Measurements from ENCODE around the gene SEMA3F. TPM values are rescaled to one million over a fixed set of nuclear protein-coding genes. Genes with fewer than 3 reads are reported as not detected.

SEMA3F gene
- total and polyA plus RNA-seq, 10 of the 15 experiments (the other 5 are each of a cell fraction or from before 2014, with no cell fraction given), result 0.08 to 0.28 (median 0.12) TPM; not detected in 6

DNA sequence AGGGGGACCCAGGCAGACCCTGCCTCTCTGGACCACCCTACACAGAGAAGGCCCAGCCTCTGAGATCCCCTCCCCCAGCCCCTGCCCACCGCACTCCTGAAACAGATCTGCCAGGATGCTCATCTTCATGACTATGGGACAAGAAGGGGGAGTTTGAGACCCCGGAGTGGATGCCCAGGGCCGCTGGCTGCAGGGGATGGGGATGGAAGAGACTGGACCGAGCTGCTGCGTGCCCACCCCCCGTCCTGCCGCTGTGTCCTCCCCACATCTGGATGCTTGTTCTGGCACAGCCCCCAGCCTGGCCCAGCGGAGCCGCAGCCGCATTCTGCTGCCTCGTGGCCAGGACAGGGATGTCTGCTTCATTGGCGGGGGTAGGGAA, 30.3 kb upstream of the SEMA3F start:
- ChIA-PET POLR2A (interaction anchor here (0.6 kb wide), 1 partner anchor 1037 kb away, joined by 3 read pairs; no protein-coding TSS in a partner anchor), SMC1A (ENCODE audit: uncharacterized antibody, unreplicated experiment) (no interaction called here), CTCF (no interaction called here), RAD21 (ENCODE audit: unreplicated experiment) (interaction anchor here (0.6 kb wide), 1 partner anchor 75 kb away, joined by 4 read pairs; no protein-coding TSS in a partner anchor)
- no TSS peak for BruUV-seq (replicated peaks)
- H3K4me2 ChIP-seq (ENCODE audit: control insufficient read depth, insufficient read depth), result no peak overlapping the region
- no peak overlapping the region for H2AFZ ChIP-seq (ENCODE audit: control insufficient read depth, low read depth, low read length)
- intact Hi-C loops (cut with micrococcal nuclease; ENCODE audit: unreplicated experiment), result no loop called here
- H3K27me3 ChIP-seq (replicated peaks in 1 of 2; ENCODE audit: control insufficient read depth in 2 of 2, insufficient read depth in 2 of 2, low read length in 1 of 2), result no peaks in the 10 kb centered on the region
- H3K79me2 ChIP-seq (ENCODE audit: control insufficient read depth, insufficient read depth, low read length), result no peaks in the 10 kb centered on the region
- TF ChIP-seq POLR2A (IDR thresholded peaks at IDR 0.05; ENCODE audit: low read depth, low read length) (0 out of 2 replicates have a peak, but pooled peaks have one; percentile 51), RFX5 (IDR thresholded peaks at IDR 0.05; ENCODE audit: low read depth, low read length) (no peak), ZZZ3 (IDR thresholded peaks at IDR 0.05; ENCODE audit: control insufficient read depth, insufficient read length, low read depth) (no peak)
- TF ChIP-seq, protein P1, sequence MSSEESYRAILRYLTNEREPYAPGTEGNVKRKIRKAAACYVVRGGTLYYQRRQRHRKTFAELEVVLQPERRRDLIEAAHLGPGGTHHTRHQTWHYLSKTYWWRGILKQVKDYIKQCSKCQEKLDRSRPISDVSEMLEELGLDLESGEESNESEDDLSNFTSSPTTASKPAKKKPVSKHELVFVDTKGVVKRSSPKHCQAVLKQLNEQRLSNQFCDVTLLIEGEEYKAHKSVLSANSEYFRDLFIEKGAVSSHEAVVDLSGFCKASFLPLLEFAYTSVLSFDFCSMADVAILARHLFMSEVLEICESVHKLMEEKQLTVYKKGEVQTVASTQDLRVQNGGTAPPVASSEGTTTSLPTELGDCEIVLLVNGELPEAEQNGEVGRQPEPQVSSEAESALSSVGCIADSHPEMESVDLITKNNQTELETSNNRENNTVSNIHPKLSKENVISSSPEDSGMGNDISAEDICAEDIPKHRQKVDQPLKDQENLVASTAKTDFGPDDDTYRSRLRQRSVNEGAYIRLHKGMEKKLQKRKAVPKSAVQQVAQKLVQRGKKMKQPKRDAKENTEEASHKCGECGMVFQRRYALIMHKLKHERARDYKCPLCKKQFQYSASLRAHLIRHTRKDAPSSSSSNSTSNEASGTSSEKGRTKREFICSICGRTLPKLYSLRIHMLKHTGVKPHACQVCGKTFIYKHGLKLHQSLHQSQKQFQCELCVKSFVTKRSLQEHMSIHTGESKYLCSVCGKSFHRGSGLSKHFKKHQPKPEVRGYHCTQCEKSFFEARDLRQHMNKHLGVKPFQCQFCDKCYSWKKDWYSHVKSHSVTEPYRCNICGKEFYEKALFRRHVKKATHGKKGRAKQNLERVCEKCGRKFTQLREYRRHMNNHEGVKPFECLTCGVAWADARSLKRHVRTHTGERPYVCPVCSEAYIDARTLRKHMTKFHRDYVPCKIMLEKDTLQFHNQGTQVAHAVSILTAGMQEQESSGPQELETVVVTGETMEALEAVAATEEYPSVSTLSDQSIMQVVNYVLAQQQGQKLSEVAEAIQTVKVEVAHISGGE (CRISPR knock-in tag; IDR thresholded peaks at IDR 0.05), result no peak
- H3K9ac ChIP-seq (ENCODE audit: control insufficient read depth, insufficient read depth, low read length), result no peak overlapping the region
- no peaks in the 10 kb centered on the region for H3K4me1 ChIP-seq (ENCODE audit: control insufficient read depth, insufficient read depth, low read length)
- WGBS (ENCODE audit: insufficient coverage, insufficient replicate concordance, low lambda C conversion rate, missing lambda C conversion rate), result 84% methylated on average over 12 of the region's 12 CpGs
- H3K9me3 ChIP-seq (replicated peaks; ENCODE audit: control insufficient read depth, insufficient read depth, low read length), result no peaks in the 10 kb centered on the region
- no peaks in the 10 kb centered on the region for H4K20me1 ChIP-seq (ENCODE audit: control insufficient read depth, insufficient read depth)
- no peak overlapping the region for H3K4me3 ChIP-seq
- in situ Hi-C loops (cut with MboI), result loop anchor here (5.0 kb wide), 1 partner anchor 148 kb away; no protein-coding TSS in a partner anchor
- H3K27ac ChIP-seq (ENCODE audit: control insufficient read depth, insufficient read depth), result no peak overlapping the region
- ATAC-seq, result no peak
- FAIRE-seq, result no peak
- H3K36me3 ChIP-seq (ENCODE audit: control insufficient read depth in 2 of 2, insufficient read depth in 2 of 2, low read length in 1 of 2), result peaks cover 7 to 15% of the 10 kb centered on the region in 2 experiments; a peak in 3 of 4 replicates
- DNase-seq (ENCODE audit: low read depth, low spot score), result no peak
